NCI-H82 treated with DMSO at 0.1 percent for 48 hours (cell line): ENCODE measurements around the gene ZKSCAN2.

ENCODE experiments used
- DNase-seq: peaks from one replicate; lab custom pipeline; 2025; ENCODE audit not compliant: unreplicated experiment; lab: John Stamatoyannopoulos, UW

ZKSCAN2 gene

DNA sequence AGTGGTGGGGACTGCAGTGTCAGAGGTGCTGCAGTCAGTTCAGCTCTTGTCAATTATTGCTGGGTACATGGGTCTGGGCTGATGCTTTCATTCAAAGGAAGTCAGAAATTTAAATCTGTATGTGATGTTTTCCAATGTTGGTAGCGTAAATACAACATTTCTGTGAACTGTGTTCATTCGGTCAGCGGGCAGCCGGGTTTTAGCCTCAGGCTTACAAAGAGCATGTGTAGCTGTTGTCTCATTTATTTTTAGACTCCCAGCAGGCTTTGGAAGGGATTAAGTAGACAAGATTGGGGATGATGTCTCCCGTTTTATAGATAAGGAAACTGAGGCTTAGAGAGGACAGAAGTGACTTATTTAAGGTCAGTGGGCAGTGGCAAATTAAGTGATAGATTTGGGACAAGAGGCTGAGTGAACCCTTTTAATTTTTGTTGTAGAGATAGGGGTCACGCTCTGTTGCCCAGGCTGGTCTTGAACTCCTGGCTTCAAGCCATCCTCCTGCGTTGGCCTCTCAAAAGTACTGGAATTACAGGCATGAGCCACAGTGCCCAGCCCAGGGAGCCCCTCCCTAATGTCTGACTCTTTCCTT, 32.8 kb downstream of the ZKSCAN2 start:
- DNase-seq: no peak

DNA sequence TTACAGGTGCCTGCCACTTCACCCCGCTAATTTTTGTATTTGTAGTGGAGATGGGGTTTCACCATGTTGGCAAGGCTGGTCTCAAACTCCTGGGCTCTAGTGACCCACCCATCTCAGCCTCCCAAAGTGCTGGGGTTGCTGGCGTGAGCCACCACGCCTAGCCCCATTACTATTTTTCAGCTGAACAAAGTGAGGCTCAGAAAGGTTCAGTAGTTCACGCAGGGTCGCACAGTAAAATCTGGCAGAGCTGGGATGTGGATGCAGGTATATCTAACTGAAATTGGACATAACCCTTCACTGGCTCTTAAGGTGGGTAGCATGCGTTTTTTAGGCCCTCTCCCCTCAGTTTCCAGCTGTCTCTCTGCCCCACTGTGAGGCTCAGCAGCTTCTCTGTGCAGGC, 33.7 kb downstream of the ZKSCAN2 start:
- DNase-seq: no peak

DNA sequence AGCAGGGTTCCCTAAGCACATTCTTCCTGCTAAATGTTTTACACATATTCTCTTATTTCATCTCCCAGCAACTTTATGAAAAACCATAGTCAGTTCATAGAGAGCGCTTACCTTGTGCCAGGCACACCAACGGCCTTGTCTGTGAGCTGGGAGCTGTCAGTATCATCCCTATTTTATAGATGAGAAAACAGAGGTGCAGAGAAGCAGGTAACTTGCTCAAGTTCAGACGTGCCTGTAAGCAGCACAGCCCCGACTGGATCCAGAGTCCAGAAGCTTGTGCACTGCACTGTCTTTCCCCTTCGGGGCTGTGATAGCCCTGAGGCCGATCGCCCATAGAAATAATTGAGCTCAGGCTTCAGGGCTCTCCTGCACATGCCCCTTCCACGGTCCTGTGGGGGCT, 34.7 kb downstream of the ZKSCAN2 start:
- no peak for DNase-seq

DNA sequence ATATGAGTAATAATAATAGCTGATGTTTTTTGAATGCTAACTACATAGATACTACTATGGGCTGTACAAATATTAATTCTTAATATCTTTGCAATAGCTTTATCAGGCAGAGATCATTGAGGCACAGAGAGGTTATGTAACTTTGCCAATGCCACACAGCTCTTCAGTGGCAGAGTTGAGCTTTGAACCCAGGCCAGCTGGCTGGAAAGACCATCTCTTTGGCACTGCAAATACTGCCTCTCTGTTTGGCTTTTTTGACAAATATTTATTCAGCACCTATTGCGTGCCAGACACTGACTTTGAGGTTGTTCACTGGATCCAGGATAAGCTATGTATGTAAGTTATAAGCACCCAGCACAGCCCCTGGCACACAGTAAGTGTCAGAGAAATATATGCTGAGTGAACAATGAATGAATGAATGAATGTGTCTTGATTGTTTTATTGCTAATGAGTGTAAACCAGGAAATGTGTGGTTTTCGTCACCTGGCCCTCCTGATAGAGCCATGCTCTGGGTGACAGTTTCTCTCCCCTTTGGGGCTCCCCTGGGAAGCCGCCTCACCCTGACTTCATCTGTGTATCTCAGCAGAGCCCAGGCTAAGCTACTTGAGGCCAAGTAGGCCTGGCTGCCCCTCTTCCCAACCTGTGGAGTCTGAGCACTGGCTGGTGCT, 38.4 kb downstream of the ZKSCAN2 start:
- DNase-seq: no peak

DNA sequence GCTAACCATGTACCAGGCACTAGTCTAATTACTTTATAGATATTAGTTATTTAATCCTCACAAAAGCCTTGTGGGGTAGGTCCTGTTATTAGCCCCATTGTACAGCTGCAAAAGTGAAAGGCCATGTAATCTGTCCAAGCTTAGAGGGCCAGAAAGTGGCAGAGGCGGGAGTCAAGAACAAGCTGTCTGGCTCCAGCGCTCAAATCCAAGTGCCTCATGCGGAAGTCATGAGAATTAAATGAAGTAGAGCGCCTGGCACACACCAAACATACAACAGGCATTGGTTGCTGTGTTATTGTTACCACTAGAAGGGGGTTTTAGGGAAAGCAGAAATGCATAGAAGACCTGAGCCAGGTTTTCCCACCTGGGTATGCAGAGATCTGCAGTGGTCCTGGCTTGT, 39.7 kb downstream of the ZKSCAN2 start:
- no peak for DNase-seq

DNA sequence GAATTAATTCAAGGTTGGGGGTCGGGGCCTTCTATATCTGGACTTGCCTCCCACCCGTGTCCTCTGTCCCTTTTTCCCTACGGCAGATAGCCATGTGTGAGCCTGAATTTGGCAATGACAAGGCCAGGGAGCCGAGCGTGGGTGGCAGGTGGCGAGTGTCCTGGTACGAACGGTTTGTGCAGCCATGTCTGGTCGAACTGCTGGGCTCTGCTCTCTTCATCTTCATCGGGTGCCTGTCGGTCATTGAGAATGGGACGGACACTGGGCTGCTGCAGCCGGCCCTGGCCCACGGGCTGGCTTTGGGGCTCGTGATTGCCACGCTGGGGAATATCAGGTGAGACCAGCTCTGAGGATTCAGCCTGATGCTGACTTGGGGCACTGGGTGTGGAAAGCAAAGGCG, 40.5 kb downstream of the ZKSCAN2 start:
- no peak for DNase-seq

DNA sequence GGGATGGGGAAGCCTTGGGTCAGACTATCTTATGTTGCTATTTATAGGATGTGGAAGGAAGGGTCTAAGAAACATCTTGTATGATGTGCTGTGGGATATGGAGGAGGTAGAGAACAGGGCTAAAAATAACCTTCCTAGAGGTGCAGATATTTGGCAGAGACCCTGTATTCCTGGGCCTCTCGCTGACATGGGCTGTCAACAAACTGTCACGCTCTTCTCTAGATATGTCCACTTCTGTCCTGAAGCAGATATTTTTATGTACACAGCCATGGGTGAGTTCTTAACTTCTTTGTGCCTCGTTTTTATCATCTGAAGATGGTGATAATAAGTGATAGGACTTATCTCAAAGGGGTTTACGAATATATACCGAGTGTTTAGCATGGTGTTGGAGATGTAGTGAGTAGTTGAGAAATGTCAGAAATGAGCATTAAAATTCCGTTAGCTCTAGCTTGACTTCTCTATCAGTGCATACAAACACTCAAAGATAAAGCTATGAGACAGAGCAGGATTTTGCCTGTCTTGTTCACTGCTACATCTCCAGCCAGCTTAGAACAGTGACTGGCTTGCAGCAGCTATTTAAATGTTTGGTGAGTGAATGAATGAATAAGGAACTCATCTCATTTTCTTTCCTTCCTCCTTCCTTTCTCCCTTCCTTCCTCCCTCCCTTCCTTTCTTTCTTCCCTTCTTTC, 43.8 kb downstream of the ZKSCAN2 start:
- no peak for DNase-seq

DNA sequence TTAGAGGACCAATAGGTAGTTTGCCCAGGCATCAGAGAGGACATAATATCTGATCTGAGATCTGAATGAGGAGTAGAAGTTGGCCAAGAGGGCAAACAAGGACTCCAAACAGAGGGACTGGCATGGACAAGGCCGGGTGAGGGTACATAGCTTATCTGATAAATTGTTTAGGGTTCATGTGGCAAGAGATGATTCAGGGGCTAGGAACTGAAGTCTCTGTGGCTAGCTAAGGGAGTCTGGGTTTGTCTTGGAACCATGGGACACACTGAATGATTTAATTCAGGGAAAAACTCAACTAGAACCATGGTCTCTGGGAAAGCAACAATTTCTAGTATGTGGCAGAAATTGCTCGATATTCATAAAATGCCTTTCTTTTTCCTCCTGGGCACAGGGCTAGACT, 45.0 kb downstream of the ZKSCAN2 start:
- DNase-seq: no peak

DNA sequence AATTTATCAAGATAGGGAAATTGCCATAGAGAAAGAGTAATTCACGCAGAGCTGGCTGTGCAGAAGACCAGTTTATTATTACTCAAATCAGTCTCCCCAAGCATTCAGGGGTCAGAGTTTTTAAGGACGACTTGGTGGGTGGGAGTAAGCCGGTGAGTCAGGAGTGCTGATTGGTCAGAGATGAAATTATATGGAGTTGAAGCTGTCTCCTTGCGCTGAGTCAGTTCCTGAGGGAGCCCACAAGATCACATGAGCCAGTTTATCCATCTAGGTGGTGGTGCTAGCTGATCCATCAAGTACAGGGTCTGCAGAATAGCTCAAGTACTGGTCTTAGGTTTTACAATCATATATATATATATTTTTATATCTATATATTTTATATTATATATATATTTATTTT, 46.9 kb downstream of the ZKSCAN2 start:
- DNase-seq: no peak

DNA sequence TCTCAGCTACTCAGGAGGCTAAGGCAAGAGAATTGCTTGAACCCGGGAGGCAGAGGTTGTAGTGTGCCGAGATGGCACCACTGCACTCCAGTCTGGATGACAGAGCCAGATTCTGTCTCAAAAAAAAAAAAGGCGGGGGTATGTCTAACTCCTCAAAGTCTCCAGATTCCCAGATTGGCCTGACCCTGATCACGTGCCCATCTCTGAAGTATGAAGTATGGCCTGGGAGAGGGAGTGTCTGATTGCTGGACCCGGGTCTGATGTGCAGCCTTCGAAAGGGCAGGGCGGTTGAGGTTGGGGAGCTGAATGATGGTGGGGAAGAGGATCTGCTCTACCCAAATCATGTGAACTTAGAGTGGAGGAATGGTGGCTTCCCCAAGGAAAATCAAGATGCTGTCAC, 58.2 kb downstream of the ZKSCAN2 start:
- no peak for DNase-seq

DNA sequence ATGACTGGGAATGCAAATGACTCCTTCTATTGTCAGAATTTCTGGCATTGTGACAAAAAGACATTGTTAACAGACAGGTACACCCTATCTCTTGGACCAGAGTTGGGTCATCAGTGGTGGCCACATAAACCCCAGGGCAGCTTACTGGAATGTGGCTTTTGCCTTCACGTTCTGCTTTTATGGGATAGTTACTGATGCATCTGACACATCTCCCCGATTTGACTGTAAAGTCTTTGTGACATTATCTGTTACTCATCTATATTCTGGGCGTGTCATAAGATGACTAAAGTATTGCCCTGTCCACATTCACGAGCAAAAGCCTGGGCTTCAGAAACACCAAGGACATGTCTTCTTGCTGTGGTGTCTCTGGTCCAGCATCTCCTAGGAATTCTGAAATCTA, 59.6 kb downstream of the ZKSCAN2 start:
- no peak for DNase-seq

DNA sequence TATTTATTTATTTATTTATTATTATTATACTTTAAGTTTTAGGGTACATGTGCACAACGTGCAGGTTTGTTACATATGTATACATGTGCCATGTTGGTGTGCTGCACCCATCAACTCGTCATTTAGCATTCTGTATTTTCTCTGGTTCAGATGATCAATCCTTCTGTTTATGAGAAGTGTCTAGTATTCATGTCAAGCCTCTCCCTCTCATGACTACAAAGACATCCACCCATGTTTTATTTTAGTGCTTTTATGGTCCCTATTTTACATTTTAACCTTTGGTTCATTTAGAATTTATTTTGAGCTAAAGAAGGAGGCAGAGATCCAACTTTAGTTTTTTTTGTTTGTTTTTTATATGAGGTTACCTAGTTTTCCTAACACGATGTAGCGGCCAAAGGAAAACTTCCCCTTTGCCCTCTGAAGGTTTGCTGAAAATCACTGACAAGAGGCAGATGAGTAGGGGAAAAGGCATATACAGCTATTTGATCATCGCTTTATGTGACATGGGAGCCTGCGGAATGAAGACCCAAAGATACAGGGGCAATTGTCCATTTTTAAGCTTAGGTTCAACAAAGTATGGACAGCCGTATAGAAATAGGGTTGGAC, 63.3 kb downstream of the ZKSCAN2 start:
- no peak for DNase-seq

DNA sequence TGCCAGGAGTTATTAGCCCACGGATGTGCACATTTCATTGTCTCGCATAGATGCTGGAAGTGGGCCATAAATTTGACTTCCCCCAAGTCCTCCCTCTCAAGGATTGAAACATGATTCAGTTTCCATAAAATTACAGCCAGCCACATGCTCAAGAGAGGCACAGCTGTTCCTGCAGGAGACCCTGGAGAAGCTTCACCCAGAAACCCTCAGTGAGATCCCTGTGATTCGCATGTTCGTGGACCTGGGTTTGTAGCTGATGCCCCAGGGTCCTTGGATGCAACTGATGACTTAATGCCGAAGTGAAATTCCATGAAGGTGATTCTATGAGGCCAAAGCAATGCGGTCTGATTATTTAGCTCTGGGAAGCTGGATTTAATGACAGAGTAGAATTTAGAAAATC, 65.5 kb downstream of the ZKSCAN2 start:
- no peak for DNase-seq

DNA sequence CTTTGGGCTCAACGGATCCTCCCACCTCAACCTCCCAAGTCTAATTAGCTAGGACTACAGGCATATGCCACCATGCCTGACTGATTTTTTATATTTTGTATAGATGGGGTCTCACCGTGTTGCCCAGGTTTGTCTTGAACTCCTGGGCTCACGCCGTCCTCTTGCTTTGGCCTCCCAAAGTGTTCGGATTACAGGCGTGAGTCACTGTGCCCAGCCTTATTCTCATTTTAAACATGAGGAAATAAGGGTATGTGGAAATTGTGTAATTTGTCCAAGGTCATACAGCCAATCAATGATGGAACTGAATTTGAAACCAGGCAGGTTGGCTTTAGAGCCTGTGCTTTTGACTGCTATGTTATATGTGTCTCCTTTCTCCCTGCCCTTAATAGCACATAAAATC, 68.3 kb downstream of the ZKSCAN2 start:
- no peak for DNase-seq

DNA sequence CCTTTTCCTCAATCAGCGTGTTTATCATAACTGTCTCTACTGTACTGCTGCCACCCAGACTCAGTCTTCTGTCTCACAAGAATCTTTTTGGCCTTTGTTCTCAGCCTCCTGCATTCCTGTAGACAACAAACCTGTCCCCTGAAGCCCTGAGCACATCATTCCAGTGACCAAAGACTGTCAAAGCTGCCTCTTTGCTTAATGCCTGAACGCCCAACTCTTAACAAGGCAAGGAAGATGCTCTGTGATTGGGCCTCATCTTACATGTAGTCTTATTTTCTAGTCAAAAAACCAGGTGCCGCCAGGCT, 70.2 kb downstream of the ZKSCAN2 start:
- DNase-seq: no peak
